ENCODE data around the gene SOX12. TPM values are rescaled to one million over a fixed set of nuclear protein-coding genes. Genes with fewer than 3 reads are reported as not detected.
"Not testable (repeated sequence)": the region's sequence is repeated elsewhere in the genome, so short reads cannot be mapped to it uniquely, and the experiment has no call there.

The SOX12 gene
- total RNA-seq, 1 donor from 2014 or later = 30.8 TPM

GRCh38 chr20:368915-369314 is 43.6 kb downstream of the SOX12 start:
- Mint-ChIP-seq H3K4me3 (ENCODE audit: unreplicated experiment) (no peak overlapping the region), H3K36me3 (ENCODE audit: unreplicated experiment) (no peaks in the 10 kb centered on the region), H3K27me3 (ENCODE audit: unreplicated experiment) (no peaks in the 10 kb centered on the region), H3K4me1 (ENCODE audit: unreplicated experiment) (peaks cover 22% of the 10 kb centered on the region), H3K9me3 (ENCODE audit: unreplicated experiment) (no peaks in the 10 kb centered on the region), H3K27ac (ENCODE audit: unreplicated experiment) (no peak overlapping the region)
- TF ChIP-seq CTCF (IDR thresholded peaks at IDR 0.05) = no peak
- no peak for DNase-seq (ENCODE audit: extremely low spot score, unreplicated experiment)

- H3K4me1 Mint-ChIP-seq (ENCODE audit: unreplicated experiment) = peaks cover 19% of the 10 kb centered on the region
- no peaks in the 10 kb centered on the region for H3K36me3 Mint-ChIP-seq (ENCODE audit: unreplicated experiment)
- DNase-seq (ENCODE audit: extremely low spot score, unreplicated experiment) = no peak
- no peak overlapping the region for H3K4me3 Mint-ChIP-seq (ENCODE audit: unreplicated experiment)
- no peaks in the 10 kb centered on the region for H3K9me3 Mint-ChIP-seq (ENCODE audit: unreplicated experiment)
- H3K27me3 Mint-ChIP-seq (ENCODE audit: unreplicated experiment) = no peaks in the 10 kb centered on the region
- no peak overlapping the region for H3K27ac Mint-ChIP-seq (ENCODE audit: unreplicated experiment)
- no peak for TF ChIP-seq CTCF (IDR thresholded peaks at IDR 0.05)
Measured at GRCh38 chr20:370151-370600, 44.8 kb downstream of the SOX12 start.

- no peaks in the 10 kb centered on the region for H3K27me3 Mint-ChIP-seq (ENCODE audit: unreplicated experiment)
- H3K9me3 Mint-ChIP-seq (ENCODE audit: unreplicated experiment) = no peaks in the 10 kb centered on the region
- no peak overlapping the region for H3K4me3 Mint-ChIP-seq (ENCODE audit: unreplicated experiment)
Measured at GRCh38 chr20:370977-371754, 45.8 kb downstream of the SOX12 start.

GRCh38 chr20:371755-372542 is 46.6 kb downstream of the SOX12 start:
- Mint-ChIP-seq H3K36me3 (ENCODE audit: unreplicated experiment) (no peaks in the 10 kb centered on the region), H3K9me3 (ENCODE audit: unreplicated experiment) (no peaks in the 10 kb centered on the region), H3K4me3 (ENCODE audit: unreplicated experiment) (no peak overlapping the region), H3K4me1 (ENCODE audit: unreplicated experiment) (peaks cover 17% of the 10 kb centered on the region), H3K27ac (ENCODE audit: unreplicated experiment) (peak overlapping the region; percentile 79), H3K27me3 (ENCODE audit: unreplicated experiment) (no peaks in the 10 kb centered on the region)
- TF ChIP-seq CTCF (IDR thresholded peaks at IDR 0.05) = no peak
- DNase-seq (ENCODE audit: extremely low spot score, unreplicated experiment) = no peak

More at GRCh38 chr20:370977-371754, 45.8 kb downstream of the SOX12 start:
- Mint-ChIP-seq H3K27ac (ENCODE audit: unreplicated experiment) (peak overlapping the region; percentile 79), H3K36me3 (ENCODE audit: unreplicated experiment) (no peaks in the 10 kb centered on the region), H3K4me1 (ENCODE audit: unreplicated experiment) (peaks cover 19% of the 10 kb centered on the region)
- TF ChIP-seq CTCF (IDR thresholded peaks at IDR 0.05) = no peak
- DNase-seq (ENCODE audit: extremely low spot score, unreplicated experiment) = no peak

GRCh38 chr20:372543-373082 is 47.3 kb downstream of the SOX12 start:
- H3K9me3 Mint-ChIP-seq (ENCODE audit: unreplicated experiment); DNase-seq (ENCODE audit: extremely low spot score, unreplicated experiment); H3K36me3 Mint-ChIP-seq (ENCODE audit: unreplicated experiment); H3K27me3 Mint-ChIP-seq (ENCODE audit: unreplicated experiment); H3K4me3 Mint-ChIP-seq (ENCODE audit: unreplicated experiment): not testable (repeated sequence)
- Mint-ChIP-seq H3K27ac (ENCODE audit: unreplicated experiment) (peak overlapping the region; percentile 79), H3K4me1 (ENCODE audit: unreplicated experiment) (peaks cover 17% of the 10 kb centered on the region)
